ENCODE results near the gene PHACTR3.

PHACTR3 gene

GRCh38 chr20:59730722-59731121 is 126.4 kb downstream of the PHACTR3 start:
- in situ Hi-C loops (cut with HindIII; ENCODE audit: low pct_ligation_motif_present, low pct_unique_long_range_greater_than_20kb, low sequenced_read_pairs), result no loop called here
- DNase-seq, result no peak

GRCh38 chr20:59731376-59731775 is 127.0 kb downstream of the PHACTR3 start:
- in situ Hi-C loops (cut with HindIII; ENCODE audit: low pct_ligation_motif_present, low pct_unique_long_range_greater_than_20kb, low sequenced_read_pairs), result no loop called here
- DNase-seq, result no peak

GRCh38 chr20:59733351-59733750 is 129.0 kb downstream of the PHACTR3 start:
- DNase-seq, result no peak
- in situ Hi-C loops (cut with HindIII; ENCODE audit: low pct_ligation_motif_present, low pct_unique_long_range_greater_than_20kb, low sequenced_read_pairs), result no loop called here

GRCh38 chr20:59735486-59735885 is 131.1 kb downstream of the PHACTR3 start:
- in situ Hi-C loops (cut with HindIII; ENCODE audit: low pct_ligation_motif_present, low pct_unique_long_range_greater_than_20kb, low sequenced_read_pairs), result no loop called here
- no peak for DNase-seq

GRCh38 chr20:59735917-59736316 is 131.6 kb downstream of the PHACTR3 start:
- DNase-seq, result no peak
- in situ Hi-C loops (cut with HindIII; ENCODE audit: low pct_ligation_motif_present, low pct_unique_long_range_greater_than_20kb, low sequenced_read_pairs), result no loop called here

GRCh38 chr20:59736366-59736765 is 132.0 kb downstream of the PHACTR3 start:
- DNase-seq, result no peak
- in situ Hi-C loops (cut with HindIII; ENCODE audit: low pct_ligation_motif_present, low pct_unique_long_range_greater_than_20kb, low sequenced_read_pairs), result no loop called here

GRCh38 chr20:59737073-59737666 is 132.8 kb downstream of the PHACTR3 start:
- DNase-seq, result no peak
- in situ Hi-C loops (cut with HindIII; ENCODE audit: low pct_ligation_motif_present, low pct_unique_long_range_greater_than_20kb, low sequenced_read_pairs), result no loop called here

GRCh38 chr20:59737816-59738215 is 133.5 kb downstream of the PHACTR3 start:
- in situ Hi-C loops (cut with HindIII; ENCODE audit: low pct_ligation_motif_present, low pct_unique_long_range_greater_than_20kb, low sequenced_read_pairs), result no loop called here
- no peak for DNase-seq

GRCh38 chr20:59738851-59739250 is 134.5 kb downstream of the PHACTR3 start:
- in situ Hi-C loops (cut with HindIII; ENCODE audit: low pct_ligation_motif_present, low pct_unique_long_range_greater_than_20kb, low sequenced_read_pairs), result no loop called here
- DNase-seq, result no peak

GRCh38 chr20:59740621-59741020 is 136.3 kb downstream of the PHACTR3 start:
- no peak for DNase-seq
- in situ Hi-C loops (cut with HindIII; ENCODE audit: low pct_ligation_motif_present, low pct_unique_long_range_greater_than_20kb, low sequenced_read_pairs), result no loop called here

GRCh38 chr20:59741073-59741472 is 136.7 kb downstream of the PHACTR3 start:
- in situ Hi-C loops (cut with HindIII; ENCODE audit: low pct_ligation_motif_present, low pct_unique_long_range_greater_than_20kb, low sequenced_read_pairs), result no loop called here
- no peak for DNase-seq

- no peak for DNase-seq
- in situ Hi-C loops (cut with HindIII; ENCODE audit: low pct_ligation_motif_present, low pct_unique_long_range_greater_than_20kb, low sequenced_read_pairs), result no loop called here
Measured at GRCh38 chr20:59742351-59743095, 138.2 kb downstream of the PHACTR3 start.

GRCh38 chr20:59743308-59743707 is 139.0 kb downstream of the PHACTR3 start:
- no peak for DNase-seq
- in situ Hi-C loops (cut with HindIII; ENCODE audit: low pct_ligation_motif_present, low pct_unique_long_range_greater_than_20kb, low sequenced_read_pairs), result no loop called here

- in situ Hi-C loops (cut with HindIII; ENCODE audit: low pct_ligation_motif_present, low pct_unique_long_range_greater_than_20kb, low sequenced_read_pairs), result no loop called here
- no peak for DNase-seq
Measured at GRCh38 chr20:59743767-59744485, 139.6 kb downstream of the PHACTR3 start.

- in situ Hi-C loops (cut with HindIII; ENCODE audit: low pct_ligation_motif_present, low pct_unique_long_range_greater_than_20kb, low sequenced_read_pairs), result no loop called here
- DNase-seq, result no peak
Measured at GRCh38 chr20:59744756-59745155, 140.4 kb downstream of the PHACTR3 start.

- in situ Hi-C loops (cut with HindIII; ENCODE audit: low pct_ligation_motif_present, low pct_unique_long_range_greater_than_20kb, low sequenced_read_pairs), result no loop called here
- no peak for DNase-seq
Measured at GRCh38 chr20:59745201-59745600, 140.9 kb downstream of the PHACTR3 start.

- in situ Hi-C loops (cut with HindIII; ENCODE audit: low pct_ligation_motif_present, low pct_unique_long_range_greater_than_20kb, low sequenced_read_pairs), result no loop called here
- no peak for DNase-seq
Measured at GRCh38 chr20:59745716-59746115, 141.4 kb downstream of the PHACTR3 start.

- no peak for DNase-seq
- in situ Hi-C loops (cut with HindIII; ENCODE audit: low pct_ligation_motif_present, low pct_unique_long_range_greater_than_20kb, low sequenced_read_pairs), result no loop called here
Measured at GRCh38 chr20:59746155-59746554, 141.8 kb downstream of the PHACTR3 start.

GRCh38 chr20:59747671-59748515 is 143.6 kb downstream of the PHACTR3 start:
- no peak for DNase-seq
- in situ Hi-C loops (cut with HindIII; ENCODE audit: low pct_ligation_motif_present, low pct_unique_long_range_greater_than_20kb, low sequenced_read_pairs), result no loop called here

Data from ACHN (cell line).